GM23338 (cell line): ENCODE data around the gene FCER1G. TPM values are rescaled to one million over a fixed set of nuclear protein-coding genes. Genes with fewer than 3 reads are reported as not detected.
"Not testable (repeated sequence)": the region's sequence is repeated elsewhere in the genome, so short reads cannot be mapped to it uniquely, and the experiment has no call there.

Source experiments
- ATAC-seq: fragments of 200-7000 bp; cut with Tn5 transposase; 3 replicates; pipeline ENCODE4 v1.9.1; 2020
- DNase-seq: peaks from one replicate; pipeline ENCODE4 v3.0.0-alpha.2; 2015; ENCODE audit warnings: low spot score
- H2AFZ ChIP-seq: fragments of 200-600 bp; sonication (generic); 2 replicates; pipeline ENCODE4 v1.8.0; 2016; ENCODE audit warnings: antibody characterized with exemption, mild to moderate bottlenecking, moderate library complexity
- H3F3A ChIP-seq: fragments of 200-600 bp; sonication (generic); replicated peaks from 2 replicates; pipeline ENCODE4 v1.8.0; 2017; ENCODE audit warnings: antibody characterized with exemption, mixed run types, low read depth
- H3K27ac ChIP-seq: fragments of 200-600 bp; sonication (generic); 2 replicates; pipeline ENCODE4 v1.6.1; 2016; ENCODE audit warnings: low read depth
- H3K27me3 ChIP-seq: fragments of 200-600 bp; sonication (generic); 2 replicates; pipeline ENCODE4 v1.8.0; 2016; ENCODE audit warnings: mild to moderate bottlenecking, mixed run types, moderate library complexity; ENCODE audit not compliant: insufficient read depth
- H3K36me3 ChIP-seq: fragments of 200-600 bp; sonication (generic); 2 replicates; pipeline ENCODE4 v1.8.0; 2016; ENCODE audit warnings: mild to moderate bottlenecking; ENCODE audit not compliant: insufficient read depth
- H3K4me1 ChIP-seq: fragments of 200-600 bp; sonication (generic); 2 replicates; pipeline ENCODE4 v1.8.0; 2016; ENCODE audit warnings: mild to moderate bottlenecking, moderate library complexity; ENCODE audit not compliant: insufficient read depth
- H3K4me2 ChIP-seq: fragments of 200-600 bp; sonication (generic); 2 replicates; pipeline ENCODE4 v1.7.1; 2017; ENCODE audit warnings: mixed run types
- H3K4me3 ChIP-seq: fragments of 200-600 bp; sonication (generic); 2 replicates; pipeline ENCODE4 v1.6.1; 2016; ENCODE audit warnings: mixed run types
- H3K79me2 ChIP-seq: fragments of 200-600 bp; sonication (generic); replicated peaks from 2 replicates; pipeline ENCODE4 v1.8.0; 2017; ENCODE audit warnings: mild to moderate bottlenecking; ENCODE audit not compliant: insufficient read depth
- H3K9me2 ChIP-seq: fragments of 200-600 bp; sonication (generic); 2 replicates; pipeline ENCODE4 v1.8.0; 2017; ENCODE audit not compliant: insufficient read depth
- H4K20me1 ChIP-seq: fragments of 200-600 bp; sonication (generic); replicated peaks from 2 replicates; pipeline ENCODE4 v1.8.0; 2017; ENCODE audit warnings: mild to moderate bottlenecking; ENCODE audit not compliant: insufficient read depth
- H3K27ac Mint-ChIP-seq: 2 replicates; pipeline ENCODE4 v1.8.0; 2020; ENCODE audit warnings: inconsistent platforms, mild to moderate bottlenecking, moderate library complexity, mixed read lengths
- H3K27me3 Mint-ChIP-seq: 3 replicates; pipeline ENCODE4 v1.8.0; 2022; ENCODE audit warnings: low read depth, mild to moderate bottlenecking, moderate library complexity, mixed read lengths, inconsistent platforms; ENCODE audit not compliant: insufficient read depth, poor library complexity
- H3K36me3 Mint-ChIP-seq: 3 replicates; pipeline ENCODE4 v1.8.0; 2021; ENCODE audit warnings: low read depth, mild to moderate bottlenecking, inconsistent platforms, moderate library complexity, mixed read lengths
- H3K4me1 Mint-ChIP-seq: 3 replicates; pipeline ENCODE4 v1.8.0; 2020; ENCODE audit warnings: mild to moderate bottlenecking, inconsistent platforms, mixed read lengths
- H3K4me3 Mint-ChIP-seq: 3 replicates; pipeline ENCODE4 v1.8.0; 2021; ENCODE audit warnings: moderate library complexity, mild to moderate bottlenecking, inconsistent platforms, mixed read lengths
- H3K9me3 Mint-ChIP-seq: 3 replicates; pipeline ENCODE4 v1.8.0; 2020; ENCODE audit warnings: moderate library complexity, mild to moderate bottlenecking, inconsistent platforms, mixed read lengths
- ETS1 ChIP-seq: IDR thresholded peaks from 2 replicates; pipeline ENCODE4 v1.6.1; 2016; ENCODE audit warnings: antibody characterized with exemption
- EZH2 ChIP-seq: fragments of 200-600 bp; sonication (generic); IDR thresholded peaks from one replicate; pipeline ENCODE4 v1.8.0; 2017; ENCODE audit warnings: antibody characterized with exemption, mild to moderate bottlenecking, low read depth; ENCODE audit not compliant: unreplicated experiment
- JUNB ChIP-seq: IDR thresholded peaks from one replicate; pipeline ENCODE4 v1.6.1; 2016; ENCODE audit warnings: antibody characterized with exemption; ENCODE audit not compliant: unreplicated experiment
- POLR2AphosphoS5 ChIP-seq: IDR thresholded peaks from 2 replicates; pipeline ENCODE4 v1.6.1; 2016; ENCODE audit warnings: antibody characterized with exemption, low read depth
- REST ChIP-seq: IDR thresholded peaks from one replicate; pipeline ENCODE4 v1.6.1; 2018; ENCODE audit warnings: antibody characterized with exemption; ENCODE audit not compliant: unreplicated experiment
- ZNF331 ChIP-seq: fragments of 250-450 bp; sonication (Bioruptor Pico); IDR thresholded peaks from 2 replicates; pipeline ENCODE4 v1.5.0; 2020; ENCODE audit warnings: low read depth, mild to moderate bottlenecking, moderate library complexity
- ZNF462 ChIP-seq: fragments of 250-450 bp; sonication (Bioruptor Pico); IDR thresholded peaks from 2 replicates; pipeline ENCODE4 v1.5.0; 2020; ENCODE audit warnings: mild to moderate bottlenecking, moderate library complexity
- polyA plus RNA-seq: library from polyadenylated mRNA; unstranded; fragments of >200 nt; fragmentation: Nextera tagmentation; extraction: Ambion mirVana; gene quantifications from 2 replicates; pipeline ENCODE4 v1.2.1, GENCODE V29; 2016
- total RNA-seq: library from RNA; depleted of rRNA; stranded (reverse); fragments of >200 nt; shearing (Covaris generic); gene quantifications from 2 replicates; pipeline ENCODE4 v1.2.3, GENCODE V29; 2014

The FCER1G gene
- total and polyA plus RNA-seq, 2 experiments from 2014 or later = 1.1 TPM; not detected in 1

GRCh38 chr1:161251579-161251978 lies 36.5 kb downstream of the FCER1G start (continued):
- TF ChIP-seq ZNF462 (CRISPR knock-in tag) = no peak
- TF ChIP-seq EZH2 = no peak
- TF ChIP-seq POLR2AphosphoS5 = no peak
- TF ChIP-seq JUNB = no peak
- TF ChIP-seq REST = no peak
- TF ChIP-seq ZNF331 = no peak
- no peak for TF ChIP-seq ETS1

GRCh38 chr1:161255302-161255701 lies 40.2 kb downstream of the FCER1G start:
- ATAC-seq, H3K9me2 ChIP-seq, H3K4me3 Mint-ChIP-seq, H3K4me3 ChIP-seq, DNase-seq, H3K79me2 ChIP-seq, H3K4me1 ChIP-seq, H4K20me1 ChIP-seq, H3K4me2 ChIP-seq, H3F3A ChIP-seq, H3K27ac ChIP-seq, H3K27ac Mint-ChIP-seq, H2AFZ ChIP-seq, H3K36me3 ChIP-seq: not testable (repeated sequence)
- Mint-ChIP-seq H3K27me3 (peaks cover 32% of the 10 kb centered on the region), H3K9me3 (peaks cover 28% of the 10 kb centered on the region), H3K4me1 (peaks cover 11% of the 10 kb centered on the region; the same call in 2 of the 3 replicates), H3K36me3 (peaks cover 16% of the 10 kb centered on the region)
- peaks cover 26% of the 10 kb centered on the region for H3K27me3 ChIP-seq

- peaks cover 33% of the 10 kb centered on the region for H3K27me3 ChIP-seq
- H3K4me1 ChIP-seq, H2AFZ ChIP-seq, H3K36me3 ChIP-seq, H3F3A ChIP-seq, H3K9me2 ChIP-seq, ATAC-seq, H3K4me2 ChIP-seq, H3K4me3 ChIP-seq, H3K27ac ChIP-seq, H3K79me2 ChIP-seq, H3K27ac Mint-ChIP-seq, H3K4me3 Mint-ChIP-seq, DNase-seq, H4K20me1 ChIP-seq: not testable (repeated sequence)
- Mint-ChIP-seq H3K36me3 (peaks cover 16% of the 10 kb centered on the region), H3K4me1 (peaks cover 15% of the 10 kb centered on the region), H3K27me3 (peaks cover 36% of the 10 kb centered on the region), H3K9me3 (peaks cover 28% of the 10 kb centered on the region)
Observed at GRCh38 chr1:161255955-161256520, 40.9 kb downstream of the FCER1G start.
